ENCODE measurements around the gene EOMES. TPM values are rescaled to one million over a fixed set of nuclear protein-coding genes. Genes with fewer than 3 reads are reported as not detected.

Gene EOMES
- total and polyA plus RNA-seq, 2 of the 4 experiments (the other 2 are of a cell fraction), result not detected

DNA sequence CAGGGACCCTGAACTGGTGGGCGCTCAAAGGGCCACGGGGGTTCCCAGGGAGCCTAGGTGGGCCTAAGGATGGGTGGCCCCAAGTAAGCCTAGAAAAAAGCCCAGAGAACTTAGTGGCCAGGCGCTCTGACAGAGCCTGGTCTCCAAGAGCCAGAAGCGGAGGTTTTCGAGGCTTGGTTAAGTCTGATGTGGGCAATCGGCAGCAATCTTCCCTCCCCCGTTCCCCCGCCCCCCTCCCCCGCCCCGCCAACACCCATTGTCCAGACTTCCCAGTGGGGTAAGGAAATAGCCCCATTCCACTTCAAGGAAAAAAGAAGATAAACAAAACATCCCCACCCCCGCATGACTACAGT lies 6.7 kb downstream of the EOMES start:
- Histone ChIP-seq H2BK20ac (ENCODE audit: low read depth, low read length) (no peak overlapping the region), H2BK120ac (ENCODE audit: low read depth, low read length) (no peak overlapping the region), H4K20me1 (ENCODE audit: insufficient read depth, low read length) (no peaks in the 10 kb centered on the region), H3K27me3 (ENCODE audit: control insufficient read depth, insufficient read depth, low read length) (peaks cover 73% of the 10 kb centered on the region), H3K36me3 (ENCODE audit: control insufficient read depth, insufficient read depth, low read length) (no peaks in the 10 kb centered on the region), H3K56ac (ENCODE audit: extremely low read depth, insufficient read depth, low read length) (no peak overlapping the region), H3K14ac (replicated peaks; ENCODE audit: low read depth, low read length) (no peak overlapping the region), H2AK9ac (replicated peaks; ENCODE audit: low read depth, low read length, poor library complexity) (no peak overlapping the region), H3K4me2 (ENCODE audit: low read depth, low read length) (no peak overlapping the region; the same call in 1 of the 2 replicates), H2AFZ (replicated peaks; ENCODE audit: low read length, poor library complexity) (peak overlapping the region; percentile 71), H3K4me1 (ENCODE audit: control insufficient read depth, insufficient read depth, low read length) (peaks cover 6% of the 10 kb centered on the region; the same call in 1 of the 2 replicates), H2AK5ac (ENCODE audit: low read depth, low read length) (no peak overlapping the region), H2BK15ac (ENCODE audit: low read depth, low read length) (no peak overlapping the region), H4K5ac (ENCODE audit: low read depth, low read length) (no peak overlapping the region), H4K91ac (ENCODE audit: insufficient read depth, low read depth, low read length) (no peak overlapping the region), H2BK5ac (ENCODE audit: low read depth, low read length, poor library complexity, severe bottlenecking) (no peak overlapping the region), H3K9me1 (ENCODE audit: insufficient read depth, low read length) (no peaks in the 10 kb centered on the region), H3K4ac (ENCODE audit: low read depth, low read length) (no peak overlapping the region), H3K23ac (ENCODE audit: low read depth, low read length) (no peak overlapping the region; the same call in 1 of the 2 replicates), H4K8ac (ENCODE audit: low read depth in 2 of 2, low read length in 2 of 2) (no peak overlapping the region), H3K9me3 (ENCODE audit: control insufficient read depth, insufficient read depth, low read length) (no peaks in the 10 kb centered on the region), H3K27ac (ENCODE audit: insufficient read depth, low read length) (no peak overlapping the region), H3K18ac (ENCODE audit: low read depth, low read length) (no peak overlapping the region), H3K9ac (ENCODE audit: low read depth, low read length) (no peak overlapping the region), H3K79me1 (ENCODE audit: low read depth in 1 of 2, low read length in 2 of 2) (no peaks in the 10 kb centered on the region), H3K4me3 (ENCODE audit: insufficient read depth, low read depth, low read length) (no peak overlapping the region)
- DNase-seq, result no peak
- dilution Hi-C loops (cut with HindIII; ENCODE audit: low sequenced_read_pairs, unreplicated experiment) (no loop called here), intact Hi-C loops (cut with micrococcal nuclease) (no loop called here), in situ Hi-C loops (cut with MboI; ENCODE audit: low sequenced_read_pairs) (no loop called here)
- no peak for TF ChIP-seq NFE2L2 (IDR thresholded peaks at IDR 0.05; ENCODE audit: low read depth, low read length)
- no peak for TF ChIP-seq RCOR1 (IDR thresholded peaks at IDR 0.05; ENCODE audit: insufficient replicate concordance, low read length)
- no peak for TF ChIP-seq SMC3 (IDR thresholded peaks at IDR 0.05; ENCODE audit: low read depth, low read length)
- TF ChIP-seq, protein P1, sequence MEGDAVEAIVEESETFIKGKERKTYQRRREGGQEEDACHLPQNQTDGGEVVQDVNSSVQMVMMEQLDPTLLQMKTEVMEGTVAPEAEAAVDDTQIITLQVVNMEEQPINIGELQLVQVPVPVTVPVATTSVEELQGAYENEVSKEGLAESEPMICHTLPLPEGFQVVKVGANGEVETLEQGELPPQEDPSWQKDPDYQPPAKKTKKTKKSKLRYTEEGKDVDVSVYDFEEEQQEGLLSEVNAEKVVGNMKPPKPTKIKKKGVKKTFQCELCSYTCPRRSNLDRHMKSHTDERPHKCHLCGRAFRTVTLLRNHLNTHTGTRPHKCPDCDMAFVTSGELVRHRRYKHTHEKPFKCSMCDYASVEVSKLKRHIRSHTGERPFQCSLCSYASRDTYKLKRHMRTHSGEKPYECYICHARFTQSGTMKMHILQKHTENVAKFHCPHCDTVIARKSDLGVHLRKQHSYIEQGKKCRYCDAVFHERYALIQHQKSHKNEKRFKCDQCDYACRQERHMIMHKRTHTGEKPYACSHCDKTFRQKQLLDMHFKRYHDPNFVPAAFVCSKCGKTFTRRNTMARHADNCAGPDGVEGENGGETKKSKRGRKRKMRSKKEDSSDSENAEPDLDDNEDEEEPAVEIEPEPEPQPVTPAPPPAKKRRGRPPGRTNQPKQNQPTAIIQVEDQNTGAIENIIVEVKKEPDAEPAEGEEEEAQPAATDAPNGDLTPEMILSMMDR (conservative IDR thresholded peaks at IDR 0.05; ENCODE audit: low read depth, low read length), result no peak
- no peak for TF ChIP-seq MAZ (IDR thresholded peaks at IDR 0.05; ENCODE audit: borderline replicate concordance, low read depth, low read length)
- TF ChIP-seq POLR2A (IDR thresholded peaks at IDR 0.05; ENCODE audit: low read depth, low read length), result no peak
- no peak for TF ChIP-seq CHD1 (IDR thresholded peaks at IDR 0.05; ENCODE audit: low read depth, low read length)
- no peak for TF ChIP-seq FOS (IDR thresholded peaks at IDR 0.05; ENCODE audit: low read depth, low read length)
- CTCF ChIA-PET, result no interaction called here
- WGBS, 2 experiments (ENCODE audit: extremely low coverage in 2 of 2, insufficient read length in 1 of 2), result 0% methylated on average over 1 of the region's 11 CpGs; no CpG with 5 or more reads in 1 of the 2 experiments
- ATAC-seq (ENCODE audit: low read depth), result no peak
- no TSS peak for BruUV-seq (replicated peaks)
- POLR2A ChIA-PET (ENCODE audit: unreplicated experiment), result no interaction called here
